Right atrium auricular region (tissue), 2 donors: ENCODE data around the gene HOXA2. TPM values are rescaled to one million over a fixed set of nuclear protein-coding genes. Genes with fewer than 3 reads are reported as not detected.

ENCODE experiments used
- DNase-seq: peaks from one replicate; pipeline ENCODE4 v3.0.0-alpha.2; 2019; ENCODE audit warnings: low spot score
- H3K27ac ChIP-seq, 2 donors: fragments of 200-600 bp; sonication (generic); 1 replicate in 1 of 2; 2 replicates in 1 of 2; pipeline ENCODE4 v1.5.1; 2016 to 2019
- H3K27me3 ChIP-seq, 2 donors: fragments of 200-600 bp; sonication (generic); one replicate each; pipeline versions ENCODE4 v1.5.1 to v1.6.0; 2017 to 2019
- H3K36me3 ChIP-seq: fragments of 200-600 bp; sonication (generic); one replicate; pipeline ENCODE4 v1.5.1; 2016
- H3K4me1 ChIP-seq, 2 donors: fragments of 200-600 bp; sonication (generic); one replicate each; pipeline versions ENCODE4 v1.5.1 to v1.6.0; 2017 to 2019
- H3K4me3 ChIP-seq, 2 donors: fragments of 200-600 bp; sonication (generic); 1 replicate in 1 of 2; 2 replicates in 1 of 2; pipeline ENCODE4 v1.5.1; 2017 to 2019; ENCODE audit warnings: mild to moderate bottlenecking in 1 of 2, moderate library complexity in 1 of 2
- H3K9me3 ChIP-seq, 2 donors: fragments of 200-600 bp; sonication (generic); one replicate each; pipeline ENCODE4 v1.5.1; 2019
- CTCF ChIP-seq, 2 donors: fragments of 200-600 bp; sonication (generic); IDR thresholded peaks; one replicate each; pipeline ENCODE4 v1.5.1; 2019; ENCODE audit warnings: antibody characterized with exemption in 2 of 2
- total RNA-seq, 2 donors: library from RNA; depleted of rRNA; stranded (reverse); fragments of >200 nt; gene quantifications; one replicate each; pipeline ENCODE4 v1.1.0, GENCODE V29; 2016

HOXA2 gene
- total RNA-seq, 2 donors from 2014 or later, result 0.16 to 0.33 TPM

GRCh38 chr7:27064159-27064558, 38.3 kb downstream of the HOXA2 start:
- H3K9me3 ChIP-seq, result no peaks in the 10 kb centered on the region
- H3K27me3 ChIP-seq, result no peaks in the 10 kb centered on the region
- H3K4me1 ChIP-seq, result no peaks in the 10 kb centered on the region
- no peak overlapping the region for H3K27ac ChIP-seq
- H3K36me3 ChIP-seq, result no peaks in the 10 kb centered on the region
- no peak for TF ChIP-seq CTCF (IDR thresholded peaks at IDR 0.05)
- H3K4me3 ChIP-seq, result no peak overlapping the region
- no peak for DNase-seq

- Histone ChIP-seq H3K4me3 (no peak overlapping the region), H3K27me3 (no peaks in the 10 kb centered on the region), H3K9me3 (no peaks in the 10 kb centered on the region), H3K27ac (no peak overlapping the region), H3K36me3 (no peaks in the 10 kb centered on the region), H3K4me1 (no peaks in the 10 kb centered on the region)
- DNase-seq, result no peak
- TF ChIP-seq CTCF (IDR thresholded peaks at IDR 0.05), result no peak
These were observed 39.5 kb downstream of the HOXA2 start for GRCh38 chr7:27062946-27063345.

GRCh38 chr7:27053153-27053552, 49.3 kb downstream of the HOXA2 start:
- no peaks in the 10 kb centered on the region for H3K9me3 ChIP-seq
- no peak overlapping the region for H3K4me3 ChIP-seq
- no peaks in the 10 kb centered on the region for H3K4me1 ChIP-seq
- H3K36me3 ChIP-seq, result no peaks in the 10 kb centered on the region
- H3K27me3 ChIP-seq, result no peaks in the 10 kb centered on the region
- no peak overlapping the region for H3K27ac ChIP-seq
- TF ChIP-seq CTCF (IDR thresholded peaks at IDR 0.05), result no peak
- no peak for DNase-seq

- H3K4me1 ChIP-seq, result no peaks in the 10 kb centered on the region
These were observed 51.0 kb downstream of the HOXA2 start for GRCh38 chr7:27051451-27051850.

More at GRCh38 chr7:27051451-27051850, 51.0 kb downstream of the HOXA2 start:
- H3K36me3 ChIP-seq, result no peaks in the 10 kb centered on the region
- no peak for DNase-seq
- no peaks in the 10 kb centered on the region for H3K27me3 ChIP-seq
- no peak for TF ChIP-seq CTCF (IDR thresholded peaks at IDR 0.05)
- H3K27ac ChIP-seq, result no peak overlapping the region
- H3K4me3 ChIP-seq, result no peak overlapping the region
- no peaks in the 10 kb centered on the region for H3K9me3 ChIP-seq

Other genes starting within 250 kb of the HOXA2 start
- 10 to 100 TPM in 1 of 2 donors, 1 to 10 TPM in 1; 7.8 to 11.2 TPM for gene SKAP2, start 238.1 kb downstream of the HOXA2 start, total RNA-seq
- gene HOXA1, start 6.7 kb downstream of the HOXA2 start, total RNA-seq, result under 1 TPM in 1 of 2 donors, not detected in 1; 0.20 TPM
- 1 to 10 TPM in 1 of 2 donors, under 1 TPM in 1; 0.59 to 1.2 TPM for gene HOXA4, start 28.1 kb upstream of the HOXA2 start, total RNA-seq
- gene HOXA5, start 41.0 kb upstream of the HOXA2 start, total RNA-seq, result under 1 TPM; 0.24 to 0.96 TPM
- not detected for gene HOXA6, start 45.1 kb upstream of the HOXA2 start, total RNA-seq
- under 1 TPM; 0.28 to 0.30 TPM for gene HOXA3, start 49.9 kb upstream of the HOXA2 start, total RNA-seq
- not detected for gene HOXA7, start 54.0 kb upstream of the HOXA2 start, total RNA-seq
- not detected for gene HOXA9, start 62.9 kb upstream of the HOXA2 start, total RNA-seq
- not detected for gene HOXA10, start 71.6 kb upstream of the HOXA2 start, total RNA-seq
- not detected for gene HOXA11, start 82.5 kb upstream of the HOXA2 start, total RNA-seq
- not detected for gene HOXA13, start 97.4 kb upstream of the HOXA2 start, total RNA-seq
- not detected for gene EVX1, start 140.1 kb upstream of the HOXA2 start, total RNA-seq